Mucosa of descending colon (tissue), 3 donors: Measurements from ENCODE around the gene ZNF672. TPM values are rescaled to one million over a fixed set of nuclear protein-coding genes. Genes with fewer than 3 reads are reported as not detected.

Source experiments
- ATAC-seq: fragments of 200-7000 bp; cut with Tn5 transposase; one replicate; pipeline ENCODE4 v1.9.1; 2020; ENCODE audit warnings: mild to moderate bottlenecking, moderate library complexity
- DNase-seq, 3 donors: peaks; one replicate each; pipeline ENCODE4 v3.0.0-alpha.2; 2020
- H3K36me3 ChIP-seq: fragments of 200-600 bp; one replicate; pipeline ENCODE4 v1.8.0; 2021; ENCODE audit warnings: low read depth, mild to moderate bottlenecking
- H3K4me1 ChIP-seq: fragments of 200-600 bp; one replicate; pipeline ENCODE4 v1.8.0; 2021; ENCODE audit warnings: low read depth, mild to moderate bottlenecking
- H3K4me3 ChIP-seq: fragments of 200-600 bp; one replicate; pipeline ENCODE4 v1.8.0; 2021; ENCODE audit warnings: mild to moderate bottlenecking
- H3K9me3 ChIP-seq: fragments of 200-600 bp; one replicate; pipeline ENCODE4 v1.8.0; 2021; ENCODE audit warnings: mild to moderate bottlenecking
- CTCF ChIP-seq: fragments of 200-600 bp; IDR thresholded peaks from one replicate; pipeline ENCODE4 v1.8.0; 2022; ENCODE audit warnings: antibody characterized with exemption, mild to moderate bottlenecking
- intact Hi-C, 2 donors: fragments of 100-400 bp; cut with DNase I in 1 of 2; cut with micrococcal nuclease in 1 of 2; formaldehyde crosslinking; loops; one replicate each; pipeline versions ENCODE4 v1.11.0 to v1.11.1; 2022; cut with DNase I, micrococcal nuclease
- total RNA-seq, 3 donors: library from RNA; stranded (reverse); fragmentation: NEBNext Ultra II Directional in 2 of 3; extraction: Animal tissue kit (Norgen Biotek cat#: 25700) in 2 of 3; gene quantifications; one replicate each; pipeline versions ENCODE4 v1.2.1 to v1.2.4, GENCODE V29; 2021 to 2023
- donor health status: DM: no; HTN: no; CAD: no; lungs with moderate emphysema.
- donor health status: DM: no; HTN: no; CAD: no.
- donor health status: DM: no; HTN: yes; CAD: no.

The ZNF672 gene
- total RNA-seq, 3 donors from 2014 or later, result 29.6 to 38.8 (median 38.3) TPM

- no peaks in the 10 kb centered on the region for H3K36me3 ChIP-seq
- peaks cover 2% of the 10 kb centered on the region for H3K4me1 ChIP-seq
- H3K9me3 ChIP-seq, result no peaks in the 10 kb centered on the region
- ATAC-seq (no peak), DNase-seq (no peak)
- TF ChIP-seq CTCF, result no peak
- intact Hi-C loops, result no loop called here
- no peak overlapping the region for H3K4me3 ChIP-seq
Measured at GRCh38 chr1:248831842-248832241, 6.2 kb upstream of the ZNF672 start.

GRCh38 chr1:248834343-248834940 is 3.6 kb upstream of the ZNF672 start:
- DNase-seq (no peak), ATAC-seq (no peak)
- Histone ChIP-seq H3K4me1 (peaks cover 9% of the 10 kb centered on the region), H3K9me3 (no peaks in the 10 kb centered on the region), H3K36me3 (no peaks in the 10 kb centered on the region), H3K4me3 (no peak overlapping the region)
- intact Hi-C loops, result no loop called here
- TF ChIP-seq CTCF, result no peak

GRCh38 chr1:248837045-248837780 is 811 bp upstream of the ZNF672 start:
- Histone ChIP-seq H3K9me3 (no peaks in the 10 kb centered on the region), H3K36me3 (no peaks in the 10 kb centered on the region), H3K4me3 (peak overlapping the region; percentile 94), H3K4me1 (peaks cover 10% of the 10 kb centered on the region)
- intact Hi-C loops, result no loop called here
- ATAC-seq (peak; percentile 7), DNase-seq (peak in 1 of 3 donors; percentile 58)
- TF ChIP-seq CTCF, result no peak

GRCh38 chr1:248838357-248839167 is 538 bp downstream of the ZNF672 start:
- Histone ChIP-seq H3K4me3 (peak overlapping the region; percentile 94), H3K4me1 (peaks cover 10% of the 10 kb centered on the region), H3K36me3 (no peaks in the 10 kb centered on the region), H3K9me3 (no peaks in the 10 kb centered on the region)
- ATAC-seq, result peak; percentile 86
- no peak for TF ChIP-seq CTCF
- intact Hi-C loops, result no loop called here
- peak; percentile 93 to 95 (median 94) for DNase-seq

- DNase-seq (no peak), ATAC-seq (no peak)
- H3K9me3 ChIP-seq, result no peaks in the 10 kb centered on the region
- intact Hi-C loops, result no loop called here
- TF ChIP-seq CTCF, result no peak
- peak overlapping the region; percentile 94 for H3K4me3 ChIP-seq
- H3K4me1 ChIP-seq, result peaks cover 10% of the 10 kb centered on the region
- no peaks in the 10 kb centered on the region for H3K36me3 ChIP-seq
Measured at GRCh38 chr1:248839168-248839555, 1.1 kb downstream of the ZNF672 start.
